ENCODE results near the gene NAALADL2.
"Not testable (repeated sequence)": the region's sequence is repeated elsewhere in the genome, so short reads cannot be mapped to it uniquely, and the experiment has no call there.

NAALADL2 gene

GRCh38 chr3:175426805-175427204 is 567.7 kb downstream of the NAALADL2 start:
- no peak for DNase-seq (ENCODE audit: low spot score)

GRCh38 chr3:175428466-175428865 is 569.3 kb downstream of the NAALADL2 start:
- DNase-seq (ENCODE audit: low spot score) = no peak

GRCh38 chr3:175430983-175431773 is 572.0 kb downstream of the NAALADL2 start:
- peak; percentile 30 for DNase-seq (ENCODE audit: low spot score)

GRCh38 chr3:175432376-175433025 is 573.4 kb downstream of the NAALADL2 start:
- no peak for DNase-seq (ENCODE audit: low spot score)

- no peak for DNase-seq (ENCODE audit: low spot score)
These were observed 574.0 kb downstream of the NAALADL2 start for GRCh38 chr3:175433026-175433674.

- DNase-seq (ENCODE audit: low spot score) = no peak
These were observed 575.4 kb downstream of the NAALADL2 start for GRCh38 chr3:175434561-175434960.

GRCh38 chr3:175443682-175444081 is 584.5 kb downstream of the NAALADL2 start:
- no peak for DNase-seq (ENCODE audit: low spot score)

GRCh38 chr3:175445741-175446140 is 586.6 kb downstream of the NAALADL2 start:
- DNase-seq (ENCODE audit: low spot score) = no peak

GRCh38 chr3:175447521-175447920 is 588.4 kb downstream of the NAALADL2 start:
- no peak for DNase-seq (ENCODE audit: low spot score)

- no peak for DNase-seq (ENCODE audit: low spot score)
These were observed 594.2 kb downstream of the NAALADL2 start for GRCh38 chr3:175453361-175453760.

GRCh38 chr3:175456466-175456865 is 597.3 kb downstream of the NAALADL2 start:
- no peak for DNase-seq (ENCODE audit: low spot score)

GRCh38 chr3:175457301-175457700 is 598.2 kb downstream of the NAALADL2 start:
- no peak for DNase-seq (ENCODE audit: low spot score)

- not testable (repeated sequence) for DNase-seq (ENCODE audit: low spot score)
These were observed 601.8 kb downstream of the NAALADL2 start for GRCh38 chr3:175460849-175461399.

- DNase-seq (ENCODE audit: low spot score) = no peak
These were observed 605.2 kb downstream of the NAALADL2 start for GRCh38 chr3:175464362-175464761.

- no peak for DNase-seq (ENCODE audit: low spot score)
These were observed 610.0 kb downstream of the NAALADL2 start for GRCh38 chr3:175469124-175469523.

GRCh38 chr3:175475765-175476164 is 616.6 kb downstream of the NAALADL2 start:
- DNase-seq (ENCODE audit: low spot score) = no peak

- DNase-seq (ENCODE audit: low spot score) = no peak
These were observed 617.4 kb downstream of the NAALADL2 start for GRCh38 chr3:175476489-175476888.

- no peak for DNase-seq (ENCODE audit: low spot score)
These were observed 618.6 kb downstream of the NAALADL2 start for GRCh38 chr3:175477651-175478224.

- no peak for DNase-seq (ENCODE audit: low spot score)
These were observed 619.2 kb downstream of the NAALADL2 start for GRCh38 chr3:175478301-175478700.

GRCh38 chr3:175479175-175479574 is 620.0 kb downstream of the NAALADL2 start:
- DNase-seq (ENCODE audit: low spot score) = no peak

- no peak for DNase-seq (ENCODE audit: low spot score)
These were observed 620.7 kb downstream of the NAALADL2 start for GRCh38 chr3:175479800-175480199.

GRCh38 chr3:175484666-175485065 is 625.5 kb downstream of the NAALADL2 start:
- DNase-seq (ENCODE audit: low spot score) = no peak
